Stimulated activated CD8-positive, alpha-beta memory T cell treated with anti-CD3 and anti-CD28 coated beads, Interleukin-7, amount 100 ng/mL, for 4 hours (primary cell): Measurements from ENCODE around the gene TJP1.
"Not testable (repeated sequence)": the region's sequence is repeated elsewhere in the genome, so short reads cannot be mapped to it uniquely, and the experiment has no call there.

ENCODE experiments used
- DNase-seq, 2 donors: peaks; one replicate each; pipeline ENCODE4 v3.0.0-alpha.2; 2020; ENCODE audit warnings: low read depth in 2 of 2

The TJP1 gene

GRCh38 chr15:29700296-29700695 is 122.0 kb downstream of the TJP1 start:
- no peak for DNase-seq

- DNase-seq = no peak
These were observed 122.5 kb downstream of the TJP1 start for GRCh38 chr15:29699791-29700190.

GRCh38 chr15:29698030-29698701 is 124.1 kb downstream of the TJP1 start:
- no peak for DNase-seq

- DNase-seq = no peak
These were observed 125.1 kb downstream of the TJP1 start for GRCh38 chr15:29696950-29697738.

GRCh38 chr15:29696506-29696905 is 125.8 kb downstream of the TJP1 start:
- not testable (repeated sequence) for DNase-seq

GRCh38 chr15:29695489-29696167 is 126.6 kb downstream of the TJP1 start:
- no peak for DNase-seq

- DNase-seq = no peak
These were observed 129.0 kb downstream of the TJP1 start for GRCh38 chr15:29693225-29693624.

GRCh38 chr15:29692527-29692926 is 129.7 kb downstream of the TJP1 start:
- no peak for DNase-seq

GRCh38 chr15:29690765-29691475 is 131.3 kb downstream of the TJP1 start:
- no peak for DNase-seq

GRCh38 chr15:29689287-29689986 is 132.8 kb downstream of the TJP1 start:
- no peak for DNase-seq

GRCh38 chr15:29688506-29689286 is 133.6 kb downstream of the TJP1 start:
- DNase-seq = no peak

GRCh38 chr15:29687939-29688505 is 134.2 kb downstream of the TJP1 start:
- no peak for DNase-seq

- no peak for DNase-seq
These were observed 135.0 kb downstream of the TJP1 start for GRCh38 chr15:29687204-29687815.

GRCh38 chr15:29686445-29687203 is 135.6 kb downstream of the TJP1 start:
- DNase-seq = no peak

- DNase-seq = no peak
These were observed 136.2 kb downstream of the TJP1 start for GRCh38 chr15:29686079-29686425.

GRCh38 chr15:29685156-29686078 is 136.9 kb downstream of the TJP1 start:
- DNase-seq = no peak

- no peak for DNase-seq
These were observed 139.5 kb downstream of the TJP1 start for GRCh38 chr15:29682781-29683180.

- no peak for DNase-seq
These were observed 139.9 kb downstream of the TJP1 start for GRCh38 chr15:29682361-29682760.
